GM18502 (cell line): ENCODE data around the gene GPR35.
"Not testable (repeated sequence)": the region's sequence is repeated elsewhere in the genome, so short reads cannot be mapped to it uniquely, and the experiment has no call there.

ENCODE experiments used
- ATAC-seq: cut with Tn5 transposase; IDR thresholded peaks from one replicate; pipeline ENCODE4 v1.9.1; 2021; ENCODE audit warnings: mild to moderate bottlenecking; ENCODE audit not compliant: unreplicated experiment, poor library complexity

GPR35 gene

GRCh38 chr2:240650254-240650965, 25.1 kb downstream of the GPR35 start:
- ATAC-seq, result no peak

GRCh38 chr2:240651185-240651584, 25.9 kb downstream of the GPR35 start:
- ATAC-seq, result no peak

GRCh38 chr2:240655931-240656886, 30.9 kb downstream of the GPR35 start:
- peak; percentile 44 for ATAC-seq

GRCh38 chr2:240659883-240660282, 34.6 kb downstream of the GPR35 start:
- ATAC-seq, result not testable (repeated sequence)

- ATAC-seq, result no peak
These were observed 37.4 kb downstream of the GPR35 start for GRCh38 chr2:240662681-240663080.

- ATAC-seq, result no peak
These were observed 38.4 kb downstream of the GPR35 start for GRCh38 chr2:240663546-240664190.

- ATAC-seq, result no peak
These were observed 39.3 kb downstream of the GPR35 start for GRCh38 chr2:240664622-240665021.

- ATAC-seq, result no peak
These were observed 45.1 kb downstream of the GPR35 start for GRCh38 chr2:240670402-240670801.

- ATAC-seq, result no peak
These were observed 45.7 kb downstream of the GPR35 start for GRCh38 chr2:240670950-240671349.

GRCh38 chr2:240672076-240672700, 46.9 kb downstream of the GPR35 start:
- ATAC-seq, result no peak

- ATAC-seq, result no peak
These were observed 47.5 kb downstream of the GPR35 start for GRCh38 chr2:240672701-240673190.

GRCh38 chr2:240674461-240675184, 49.3 kb downstream of the GPR35 start:
- ATAC-seq, result not testable (repeated sequence)

- ATAC-seq, result not testable (repeated sequence)
These were observed 50.1 kb downstream of the GPR35 start for GRCh38 chr2:240675345-240675744.

- ATAC-seq, result not testable (repeated sequence)
These were observed 52.8 kb downstream of the GPR35 start for GRCh38 chr2:240678043-240678442.

GRCh38 chr2:240678909-240679308, 53.6 kb downstream of the GPR35 start:
- ATAC-seq, result not testable (repeated sequence)

GRCh38 chr2:240680185-240680584, 54.9 kb downstream of the GPR35 start:
- not testable (repeated sequence) for ATAC-seq
